GM12865 (cell line): ENCODE data around the gene RNFT2.

ENCODE experiments used
- DNase-seq: peaks from one replicate; pipeline ENCODE4 v3.0.0; 2010; ENCODE audit warnings: low read depth
- H3K4me3 ChIP-seq: 2 replicates; pipeline ENCODE4 v1.5.1; 2011; ENCODE audit warnings: mild to moderate bottlenecking, low read depth, low read length, control low read depth
- TF ChIP-seq, protein P1 (sequence below): IDR thresholded peaks from 2 replicates; pipeline ENCODE4 v1.5.1; 2011; ENCODE audit warnings: low read length, control low read depth, low read depth, inconsistent platforms; ENCODE audit not compliant: insufficient read depth; ENCODE audit errors: missing control alignments

The RNFT2 gene

DNA sequence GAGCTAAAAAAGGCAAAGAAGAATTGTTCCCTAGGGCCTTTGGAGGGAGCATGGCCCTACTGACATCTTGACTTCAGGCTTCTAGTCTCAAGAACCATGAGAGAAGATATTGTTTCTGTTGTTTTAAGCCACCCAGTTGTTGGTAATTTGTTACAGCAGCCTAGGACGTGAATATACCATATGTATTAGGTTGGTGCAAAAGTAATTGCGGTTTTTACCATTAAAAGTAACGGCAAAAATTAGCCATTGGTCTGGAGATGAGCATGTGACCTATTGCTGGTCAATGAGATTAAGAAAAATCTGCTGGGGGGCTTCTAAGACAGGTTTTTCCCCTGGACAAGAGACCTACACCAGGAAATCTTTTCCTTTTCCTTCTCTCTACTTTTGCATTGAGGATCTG lies 152.9 kb downstream of the RNFT2 start:
- no peak for DNase-seq
- H3K4me3 ChIP-seq, result no peak overlapping the region
- TF ChIP-seq, protein P1, sequence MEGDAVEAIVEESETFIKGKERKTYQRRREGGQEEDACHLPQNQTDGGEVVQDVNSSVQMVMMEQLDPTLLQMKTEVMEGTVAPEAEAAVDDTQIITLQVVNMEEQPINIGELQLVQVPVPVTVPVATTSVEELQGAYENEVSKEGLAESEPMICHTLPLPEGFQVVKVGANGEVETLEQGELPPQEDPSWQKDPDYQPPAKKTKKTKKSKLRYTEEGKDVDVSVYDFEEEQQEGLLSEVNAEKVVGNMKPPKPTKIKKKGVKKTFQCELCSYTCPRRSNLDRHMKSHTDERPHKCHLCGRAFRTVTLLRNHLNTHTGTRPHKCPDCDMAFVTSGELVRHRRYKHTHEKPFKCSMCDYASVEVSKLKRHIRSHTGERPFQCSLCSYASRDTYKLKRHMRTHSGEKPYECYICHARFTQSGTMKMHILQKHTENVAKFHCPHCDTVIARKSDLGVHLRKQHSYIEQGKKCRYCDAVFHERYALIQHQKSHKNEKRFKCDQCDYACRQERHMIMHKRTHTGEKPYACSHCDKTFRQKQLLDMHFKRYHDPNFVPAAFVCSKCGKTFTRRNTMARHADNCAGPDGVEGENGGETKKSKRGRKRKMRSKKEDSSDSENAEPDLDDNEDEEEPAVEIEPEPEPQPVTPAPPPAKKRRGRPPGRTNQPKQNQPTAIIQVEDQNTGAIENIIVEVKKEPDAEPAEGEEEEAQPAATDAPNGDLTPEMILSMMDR, result no peak

DNA sequence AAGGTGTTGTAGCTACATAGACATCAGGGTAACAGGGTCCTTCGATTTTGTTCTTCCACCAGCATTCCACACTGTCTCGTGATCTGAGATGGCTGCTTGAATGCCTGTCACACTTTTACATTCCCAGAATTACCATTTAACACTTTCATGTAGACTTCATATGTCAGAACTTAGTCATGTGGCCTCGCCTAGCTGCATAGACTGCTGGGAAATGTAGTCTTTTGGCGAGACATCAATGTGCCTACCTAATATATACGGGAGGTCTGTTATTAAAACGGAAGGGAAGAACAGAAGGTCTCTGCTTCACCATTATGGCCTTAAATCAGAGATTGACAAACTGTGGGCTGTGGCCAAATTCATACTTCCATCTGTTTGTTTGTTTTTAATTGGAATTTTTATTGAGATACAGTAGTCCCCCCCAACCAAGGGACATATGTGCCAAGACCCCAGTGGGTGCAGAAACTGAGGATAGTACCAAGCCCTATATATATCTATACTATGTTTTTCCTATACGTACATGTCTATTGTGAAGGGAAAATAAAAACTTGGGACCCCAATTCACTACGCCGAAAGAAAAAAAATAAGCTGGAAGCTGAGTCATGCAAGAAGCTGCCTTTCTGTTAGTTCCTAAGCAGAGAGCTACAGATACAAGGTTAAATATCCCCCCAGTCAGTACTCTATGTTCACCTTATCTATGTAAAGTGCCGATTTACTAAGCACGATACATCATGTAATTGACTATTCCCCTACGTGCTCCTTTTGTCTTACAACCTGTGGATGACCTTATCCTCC lies 154.4 kb downstream of the RNFT2 start:
- TF ChIP-seq, protein P1, result no peak
- no peak for DNase-seq
- H3K4me3 ChIP-seq, result no peak overlapping the region

DNA sequence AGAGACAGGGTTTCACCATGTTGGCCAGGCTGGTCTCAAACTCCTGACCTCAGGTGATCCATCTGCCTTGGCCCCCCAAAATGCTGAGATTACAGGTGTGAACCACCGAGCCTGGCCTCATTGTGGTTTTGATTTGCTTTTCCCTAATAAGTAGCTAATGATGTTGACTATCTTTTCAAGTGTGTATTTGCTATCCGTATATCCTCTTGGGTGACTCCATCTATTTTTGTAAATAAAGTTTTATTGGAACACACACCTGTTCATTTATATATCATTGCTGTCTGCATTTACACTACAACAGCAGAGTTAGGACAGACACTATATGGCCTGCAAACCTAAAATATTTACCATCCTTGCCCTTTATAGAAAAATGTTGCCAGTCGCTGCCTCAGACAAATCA lies 156.8 kb downstream of the RNFT2 start:
- TF ChIP-seq, protein P1, result no peak
- no peak for DNase-seq
- H3K4me3 ChIP-seq, result no peak overlapping the region

DNA sequence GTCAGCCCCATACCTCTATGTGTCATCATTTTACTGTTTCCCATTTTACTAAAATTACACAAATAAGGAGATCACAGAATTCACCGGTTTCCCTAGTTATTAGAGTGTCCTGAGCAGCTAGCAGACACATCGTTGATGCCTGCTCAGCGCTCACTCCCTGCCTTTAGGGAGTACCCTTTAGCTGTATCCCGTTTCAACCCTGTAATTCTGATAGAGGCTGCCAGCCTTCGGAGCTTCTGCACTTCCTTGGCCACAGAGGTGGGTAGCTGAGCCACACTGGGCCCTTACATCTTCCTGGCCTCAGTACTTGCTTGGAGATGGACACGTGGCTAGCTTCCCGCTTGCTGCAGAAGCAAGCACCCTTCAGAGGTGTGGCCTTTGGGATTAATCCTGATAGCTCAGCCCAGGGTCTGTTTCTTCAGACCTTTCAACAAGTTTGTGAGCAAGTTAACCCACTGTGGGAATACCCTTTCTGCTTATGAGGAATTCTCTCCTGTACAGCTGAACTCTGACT lies 158.4 kb downstream of the RNFT2 start:
- no peak for DNase-seq
- TF ChIP-seq, protein P1, result no peak
- no peak overlapping the region for H3K4me3 ChIP-seq

DNA sequence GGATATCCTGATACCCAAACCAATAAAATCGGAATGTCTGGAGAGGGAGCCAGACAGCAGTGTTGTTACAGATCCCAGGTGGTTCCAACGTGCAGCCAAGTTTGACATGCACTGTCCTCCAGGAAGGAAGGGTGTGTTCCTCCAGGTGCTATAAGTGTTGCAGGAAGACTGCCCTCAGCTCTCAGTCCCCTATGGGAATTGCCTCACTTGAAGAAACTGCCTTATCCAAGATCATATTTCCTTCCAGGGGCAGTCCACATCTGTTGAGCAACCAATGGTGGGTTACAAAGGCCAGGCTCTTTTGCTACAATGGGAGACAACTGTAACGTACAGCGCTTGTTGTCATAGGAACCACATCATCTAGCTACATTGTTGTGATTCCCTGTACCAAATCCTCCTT lies 159.4 kb downstream of the RNFT2 start:
- TF ChIP-seq, protein P1, result no peak
- H3K4me3 ChIP-seq, result no peak overlapping the region
- DNase-seq, result no peak

DNA sequence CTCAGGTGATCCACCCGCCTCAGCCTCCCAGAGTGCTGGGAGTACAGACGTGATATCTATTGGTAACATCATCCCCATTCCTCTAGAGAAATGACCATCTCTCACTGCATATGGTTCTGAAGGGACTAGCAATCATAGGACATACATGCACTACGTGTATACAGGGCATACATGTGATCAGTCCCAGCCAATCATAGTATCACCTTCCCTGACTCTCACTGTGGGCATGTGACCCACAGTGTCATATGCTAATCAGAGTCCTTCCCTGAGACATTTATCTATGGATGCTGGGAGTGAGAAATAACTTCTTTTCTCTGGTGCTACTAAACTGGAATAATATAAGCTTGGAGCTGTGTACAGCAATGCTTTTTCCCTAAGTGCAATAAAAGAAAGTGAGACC lies 160.6 kb downstream of the RNFT2 start:
- no peak overlapping the region for H3K4me3 ChIP-seq
- DNase-seq, result no peak
- TF ChIP-seq, protein P1, result no peak

DNA sequence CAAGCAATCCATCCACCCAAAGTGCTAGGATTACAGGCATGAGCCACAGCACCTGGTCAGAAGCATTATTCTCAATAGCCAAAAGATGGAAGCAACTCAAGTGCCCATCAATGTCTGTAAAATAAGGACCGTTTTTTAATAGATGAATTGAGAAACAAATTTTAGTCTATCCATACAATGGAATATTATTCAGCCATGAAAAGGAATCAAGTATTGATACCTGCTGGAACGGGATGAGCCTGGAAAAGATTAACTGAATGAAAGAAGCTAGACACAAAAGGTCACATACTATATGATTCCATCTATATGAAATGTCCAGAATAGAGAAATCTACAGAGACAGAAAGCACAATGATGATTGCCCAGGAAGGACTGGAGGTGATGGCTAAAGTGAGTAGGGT lies 163.5 kb downstream of the RNFT2 start:
- no peak overlapping the region for H3K4me3 ChIP-seq
- DNase-seq, result no peak
- TF ChIP-seq, protein P1, result no peak
